GM21786 (cell line): ENCODE measurements around the gene KRTAP10-4.
"Not testable (repeated sequence)": the region's sequence is repeated elsewhere in the genome, so short reads cannot be mapped to it uniquely, and the experiment has no call there.

ENCODE experiments used
- ATAC-seq: cut with Tn5 transposase; IDR thresholded peaks from one replicate; pipeline ENCODE4 v1.9.1; 2021; ENCODE audit not compliant: unreplicated experiment

KRTAP10-4 gene

GRCh38 chr21:44596068-44596725 is 22.7 kb downstream of the KRTAP10-4 start:
- ATAC-seq, result no peak

- ATAC-seq, result no peak
Measured at GRCh38 chr21:44598061-44598460, 24.5 kb downstream of the KRTAP10-4 start.

GRCh38 chr21:44599264-44600029 is 25.9 kb downstream of the KRTAP10-4 start:
- ATAC-seq, result no peak

- ATAC-seq, result not testable (repeated sequence)
Measured at GRCh38 chr21:44600118-44600978, 26.8 kb downstream of the KRTAP10-4 start, which contains the start of gene KRTAP10-7. TSS of gene KRTAP10-7 (plus strand) at chr21:44600597. CDS start at chr21:44600622, 25 bp downstream.

GRCh38 chr21:44601091-44601490 is 27.6 kb downstream of the KRTAP10-4 start:
- ATAC-seq, result not testable (repeated sequence)

GRCh38 chr21:44601596-44602462 is 28.3 kb downstream of the KRTAP10-4 start:
- no peak for ATAC-seq

- ATAC-seq, result no peak
Measured at GRCh38 chr21:44602463-44602850, 28.9 kb downstream of the KRTAP10-4 start.

- ATAC-seq, result no peak
Measured at GRCh38 chr21:44603109-44603875, 29.8 kb downstream of the KRTAP10-4 start.

- ATAC-seq, result no peak
Measured at GRCh38 chr21:44603911-44604310, 30.4 kb downstream of the KRTAP10-4 start.

- ATAC-seq, result no peak
Measured at GRCh38 chr21:44606495-44606894, 33.0 kb downstream of the KRTAP10-4 start.

GRCh38 chr21:44609193-44609592 is 35.7 kb downstream of the KRTAP10-4 start:
- ATAC-seq, result no peak

GRCh38 chr21:44610157-44610843 is 36.8 kb downstream of the KRTAP10-4 start:
- not testable (repeated sequence) for ATAC-seq

GRCh38 chr21:44611551-44611950 is 38.0 kb downstream of the KRTAP10-4 start:
- ATAC-seq, result no peak

- ATAC-seq, result no peak
Measured at GRCh38 chr21:44612029-44612486, 38.5 kb downstream of the KRTAP10-4 start, which contains the start of gene KRTAP10-8. TSS of gene KRTAP10-8 (plus strand) at chr21:44612079. CDS start at chr21:44612101, 22 bp downstream.

GRCh38 chr21:44612669-44613229 is 39.2 kb downstream of the KRTAP10-4 start:
- no peak for ATAC-seq

- ATAC-seq, result no peak
Measured at GRCh38 chr21:44613386-44614155, 40.0 kb downstream of the KRTAP10-4 start.

GRCh38 chr21:44614161-44614631 is 40.7 kb downstream of the KRTAP10-4 start:
- ATAC-seq, result no peak

GRCh38 chr21:44614961-44615391 is 41.4 kb downstream of the KRTAP10-4 start:
- ATAC-seq, result no peak
